HepG2 (cell line): ENCODE data around the gene INTS12. TPM values are rescaled to one million over a fixed set of nuclear protein-coding genes. Genes with fewer than 3 reads are reported as not detected.

Source experiments
- ATAC-seq: fragments of 200-7000 bp; cut with Tn5 transposase; 3 replicates; pipeline ENCODE4 v1.9.1; 2020; ENCODE audit warnings: mild to moderate bottlenecking, moderate library complexity
- BruUV-seq: library from RNA; stranded (reverse); fragments of 400-500 nt; replicated peaks from 2 replicates; lab custom pipeline; 2021; lab: Mats Ljungman, UMichigan
- CTCF ChIA-PET: fragments of 300-600 bp; formaldehyde crosslinking; extraction: SDS; loops from one replicate; lab custom pipeline; 2021; ENCODE audit warnings: low total read pairs, inconsistent platforms, low intra/inter-chr PET ratio; lab: Yijun Ruan, JAX
- POLR2A ChIA-PET: fragments of 350-600 bp; sonication (Branson Sonifier 250); formaldehyde crosslinking; loops from one replicate; lab custom pipeline; 2020; ENCODE audit warnings: antibody characterized with exemption, inconsistent platforms; lab: Yijun Ruan, JAX
- DNase-seq: peaks from one replicate; pipeline ENCODE4 v3.0.0-alpha.2; 2015; ENCODE audit warnings: low spot score
- FAIRE-seq: peaks from 3 replicates; lab custom pipeline; 2011; peaks lifted over from hg19 to GRCh38; lab: Jason Lieb, UNC
- H2AFZ ChIP-seq: one replicate; pipeline ENCODE4 v1.6.1; 2011; ENCODE audit warnings: low read length, inconsistent platforms
- H3K27ac ChIP-seq: fragments of 300-600 bp; 3 replicates; pipeline ENCODE4 v1.8.0; 2011; ENCODE audit warnings: mixed run types, mild to moderate bottlenecking, mixed read lengths, low read length, inconsistent platforms; ENCODE audit not compliant: insufficient read depth; ENCODE audit errors: extremely low read length
- H3K27me3 ChIP-seq, 2 experiments: fragments of 200-600 bp in 1 of 2; 2 replicates in 1 of 2; 3 replicates in 1 of 2; pipeline versions ENCODE4 v1.6.0 to v1.8.0; 2011; ENCODE audit warnings: low read length in 2 of 2, mild to moderate bottlenecking in 2 of 2, moderate library complexity in 2 of 2, inconsistent platforms in 1 of 2; ENCODE audit not compliant: insufficient read depth in 2 of 2, control insufficient read depth in 1 of 2
- H3K36me3 ChIP-seq, 2 experiments: fragments of 200-600 bp in 1 of 2; replicated peaks in 1 of 2; 2 replicates in 1 of 2; 3 replicates in 1 of 2; pipeline versions ENCODE4 v1.5.1 to v1.8.0; 2011; ENCODE audit warnings: low read length in 2 of 2, inconsistent platforms in 1 of 2; ENCODE audit not compliant: insufficient read depth in 2 of 2, control insufficient read depth in 1 of 2
- H3K4me1 ChIP-seq: 2 replicates; pipeline ENCODE4 v1.5.1; 2012; ENCODE audit warnings: low read length, inconsistent platforms; ENCODE audit not compliant: insufficient read depth
- H3K4me2 ChIP-seq: 2 replicates; pipeline ENCODE4 v1.6.0; 2011; ENCODE audit warnings: low read depth, low read length, inconsistent platforms
- H3K4me3 ChIP-seq, 3 experiments: fragments of 200-600 bp in 1 of 3; sonication (generic), shearing (Covaris generic) in 1 of 3; replicated peaks in 1 of 3; 2 replicates each; pipeline ENCODE4 v1.5.1; 2011 to 2016; ENCODE audit warnings: low read length in 3 of 3, inconsistent platforms in 2 of 3, low read depth in 2 of 3, mild to moderate bottlenecking in 2 of 3, control low read depth in 1 of 3, mixed read lengths in 1 of 3; ENCODE audit not compliant: insufficient read depth in 1 of 3
- H3K79me2 ChIP-seq: one replicate; pipeline ENCODE4 v1.6.1; 2011; ENCODE audit warnings: low read length, inconsistent platforms; ENCODE audit not compliant: insufficient read depth
- H3K9ac ChIP-seq: 2 replicates; pipeline ENCODE4 v1.6.0; 2011; ENCODE audit warnings: mild to moderate bottlenecking, low read depth, low read length, inconsistent platforms; ENCODE audit not compliant: insufficient read depth
- H3K9me3 ChIP-seq: 2 replicates; pipeline ENCODE4 v1.5.1; 2012; ENCODE audit warnings: mild to moderate bottlenecking, low read length
- H4K20me1 ChIP-seq: 2 replicates; pipeline ENCODE4 v1.6.0; 2011; ENCODE audit warnings: inconsistent platforms, mild to moderate bottlenecking, low read length, moderate library complexity; ENCODE audit not compliant: insufficient read depth
- AKAP8 ChIP-seq: sonication (generic); formaldehyde crosslinking; IDR thresholded peaks from 2 replicates; pipeline ENCODE4 v1.5.1; 2020; ENCODE audit warnings: mild to moderate bottlenecking, missing genetic modification reagents
- DMAP1 ChIP-seq: IDR thresholded peaks from 2 replicates; pipeline ENCODE4 v1.6.1; 2016
- JARID2 ChIP-seq: sonication (generic); formaldehyde crosslinking; IDR thresholded peaks from 2 replicates; pipeline ENCODE4 v1.8.1; 2023; ENCODE audit warnings: missing genetic modification reagents, inconsistent platforms; ENCODE audit not compliant: insufficient replicate concordance
- NBN ChIP-seq: fragments of 450-650 bp; conservative IDR thresholded peaks from 2 replicates; pipeline ENCODE4 v1.6.1; 2017
- PTBP1 ChIP-seq: fragments of 200-400 bp; formaldehyde crosslinking; IDR thresholded peaks from 2 replicates; pipeline ENCODE4 v1.6.1; 2018; ENCODE audit warnings: low read length, low read depth; ENCODE audit not compliant: poor library complexity, severe bottlenecking
- XBP1 ChIP-seq: sonication (generic); formaldehyde crosslinking; IDR thresholded peaks from 2 replicates; pipeline ENCODE4 v1.5.0; 2020; ENCODE audit warnings: missing genetic modification reagents
- ZNF703 ChIP-seq: sonication (generic); formaldehyde crosslinking; IDR thresholded peaks from 2 replicates; pipeline ENCODE4 v1.5.1; 2020; ENCODE audit warnings: missing genetic modification reagents, mild to moderate bottlenecking, moderate library complexity, borderline replicate concordance
- ZNF709 ChIP-seq: sonication (generic); formaldehyde crosslinking; IDR thresholded peaks from 2 replicates; pipeline ENCODE4 v1.5.0; 2020; ENCODE audit warnings: mild to moderate bottlenecking, missing genetic modification reagents
- ZNF746 ChIP-seq: sonication (generic); formaldehyde crosslinking; IDR thresholded peaks from 2 replicates; pipeline ENCODE4 v1.8.0; 2022; ENCODE audit warnings: mild to moderate bottlenecking, missing genetic modification reagents
- ZNF776 ChIP-seq: sonication (generic); formaldehyde crosslinking; IDR thresholded peaks from 2 replicates; pipeline ENCODE4 v1.4.0; 2020; ENCODE audit warnings: mild to moderate bottlenecking, missing genetic modification reagents
- ZNF800 ChIP-seq: sonication (generic); formaldehyde crosslinking; IDR thresholded peaks from 2 replicates; pipeline ENCODE4 v1.4.0; 2020; ENCODE audit warnings: missing genetic modification reagents
- ZNF839 ChIP-seq: sonication (generic); formaldehyde crosslinking; IDR thresholded peaks from 2 replicates; pipeline ENCODE4 v1.4.0; 2020; ENCODE audit warnings: missing genetic modification reagents, mild to moderate bottlenecking, borderline replicate concordance
- WGBS: methylation state at CpG from one replicate; pipeline ENCODE4 v1.1.6; 2017; ENCODE audit warnings: low lambda C conversion rate; 5-methylcytosine and 5-hydroxymethylcytosine counted together
- in situ Hi-C: cut with HindIII; loops from 2 replicates; pipeline ENCODE4 v1.10.0; 2017; ENCODE audit warnings: low pct_unique_long_range_greater_than_20kb; ENCODE audit not compliant: extremely low pct_ligation_motif_present
- intact Hi-C: fragments of 100-400 bp; cut with micrococcal nuclease; formaldehyde crosslinking; loops from one replicate; pipeline ENCODE4 v1.10.0; 2022; ENCODE audit not compliant: unreplicated experiment
- polyA plus RNA-seq, 8 experiments: library from polyadenylated mRNA; depleted of rRNA in 3 of 8; stranded (reverse) in 7 of 8; unstranded in 1 of 8; fragments of >200 nt; fragmentation: Illumina TruSeq in 4 of 8; extraction: Trizol in 4 of 8; gene quantifications; 2 replicates each; pipeline versions ENCODE4 v1.2.1 to v1.2.3, GENCODE V29; 2011 to 2016; ENCODE audit warnings: low read depth in 4 of 8, missing spikeins in 1 of 8, mixed read lengths in 1 of 8; ENCODE audit not compliant: insufficient read depth in 1 of 8
- total RNA-seq, 5 experiments: library from RNA; depleted of rRNA; stranded (reverse); fragments of >200 nt; fragmentation: Illumina TruSeq; extraction: Trizol; gene quantifications; 2 replicates each; pipeline ENCODE4 v1.2.3, GENCODE V29; 2016; ENCODE audit warnings: low read depth in 1 of 5
- TF ChIP-seq, protein P1 (sequence below): sonication (generic); formaldehyde crosslinking; IDR thresholded peaks from 2 replicates; pipeline ENCODE4 v1.9.0; 2022; ENCODE audit warnings: missing genetic modification reagents, mild to moderate bottlenecking, borderline replicate concordance
- TF ChIP-seq, protein P2 (sequence below): sonication (generic); formaldehyde crosslinking; IDR thresholded peaks from 2 replicates; pipeline ENCODE4 v1.9.0; 2021; ENCODE audit warnings: missing genetic modification reagents, borderline replicate concordance

INTS12 gene
- total and polyA plus RNA-seq, 2 of the 13 experiments (the other 11 are each of a cell fraction or from before 2014, with no cell fraction given): 20.2 to 21.1 TPM

DNA sequence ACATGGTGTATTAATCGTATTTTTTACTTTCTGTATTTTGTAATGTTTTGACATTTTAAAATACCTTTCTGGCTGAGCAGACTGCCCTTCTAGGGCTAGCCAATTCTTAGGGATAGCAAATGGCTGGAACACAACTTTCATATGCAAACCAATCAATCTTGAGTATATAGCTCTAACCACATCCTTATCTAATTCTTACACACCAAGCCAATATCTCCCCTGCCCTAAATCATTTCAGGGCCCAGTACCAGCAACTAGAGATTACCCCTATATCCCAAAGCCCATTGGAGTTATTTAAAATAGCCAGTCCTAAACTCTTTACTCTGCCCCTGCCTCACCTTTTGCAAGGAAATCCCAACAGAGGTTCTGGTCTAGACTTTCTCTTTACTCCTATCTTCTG, 58.3 kb downstream of the INTS12 start:
- WGBS: 0% methylated on average over 1 of the region's 1 CpG
- ATAC-seq (no peak), FAIRE-seq (no peak), DNase-seq (no peak)
- no TSS peak for BruUV-seq
- no peak overlapping the region for H3K4me2 ChIP-seq
- CTCF ChIA-PET: no interaction called here
- H3K27ac ChIP-seq: no peak overlapping the region
- H4K20me1 ChIP-seq: no peaks in the 10 kb centered on the region
- POLR2A ChIA-PET: no interaction called here
- in situ Hi-C loops: no loop called here
- no peaks in the 10 kb centered on the region for H3K9me3 ChIP-seq
- no peaks in the 10 kb centered on the region for H3K36me3 ChIP-seq
- no peaks in the 10 kb centered on the region for H3K79me2 ChIP-seq
- no peaks in the 10 kb centered on the region for H3K4me1 ChIP-seq
- H3K4me3 ChIP-seq: no peak overlapping the region
- intact Hi-C loops: no loop called here
- H3K27me3 ChIP-seq: no peaks in the 10 kb centered on the region
- no peak overlapping the region for H2AFZ ChIP-seq
- no peak overlapping the region for H3K9ac ChIP-seq
- TF ChIP-seq XBP1 (CRISPR knock-in tag): no peak
- TF ChIP-seq AKAP8 (CRISPR knock-in tag): no peak
- no peak for TF ChIP-seq ZNF800 (CRISPR knock-in tag)
- TF ChIP-seq JARID2 (CRISPR knock-in tag): no peak
- TF ChIP-seq ZNF746 (CRISPR knock-in tag): no peak
- no peak for TF ChIP-seq ZNF703 (CRISPR knock-in tag)
- TF ChIP-seq PTBP1: no peak
- TF ChIP-seq, protein P1, sequence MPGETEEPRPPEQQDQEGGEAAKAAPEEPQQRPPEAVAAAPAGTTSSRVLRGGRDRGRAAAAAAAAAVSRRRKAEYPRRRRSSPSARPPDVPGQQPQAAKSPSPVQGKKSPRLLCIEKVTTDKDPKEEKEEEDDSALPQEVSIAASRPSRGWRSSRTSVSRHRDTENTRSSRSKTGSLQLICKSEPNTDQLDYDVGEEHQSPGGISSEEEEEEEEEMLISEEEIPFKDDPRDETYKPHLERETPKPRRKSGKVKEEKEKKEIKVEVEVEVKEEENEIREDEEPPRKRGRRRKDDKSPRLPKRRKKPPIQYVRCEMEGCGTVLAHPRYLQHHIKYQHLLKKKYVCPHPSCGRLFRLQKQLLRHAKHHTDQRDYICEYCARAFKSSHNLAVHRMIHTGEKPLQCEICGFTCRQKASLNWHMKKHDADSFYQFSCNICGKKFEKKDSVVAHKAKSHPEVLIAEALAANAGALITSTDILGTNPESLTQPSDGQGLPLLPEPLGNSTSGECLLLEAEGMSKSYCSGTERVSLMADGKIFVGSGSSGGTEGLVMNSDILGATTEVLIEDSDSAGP (CRISPR knock-in tag): no peak
- TF ChIP-seq, protein P2, sequence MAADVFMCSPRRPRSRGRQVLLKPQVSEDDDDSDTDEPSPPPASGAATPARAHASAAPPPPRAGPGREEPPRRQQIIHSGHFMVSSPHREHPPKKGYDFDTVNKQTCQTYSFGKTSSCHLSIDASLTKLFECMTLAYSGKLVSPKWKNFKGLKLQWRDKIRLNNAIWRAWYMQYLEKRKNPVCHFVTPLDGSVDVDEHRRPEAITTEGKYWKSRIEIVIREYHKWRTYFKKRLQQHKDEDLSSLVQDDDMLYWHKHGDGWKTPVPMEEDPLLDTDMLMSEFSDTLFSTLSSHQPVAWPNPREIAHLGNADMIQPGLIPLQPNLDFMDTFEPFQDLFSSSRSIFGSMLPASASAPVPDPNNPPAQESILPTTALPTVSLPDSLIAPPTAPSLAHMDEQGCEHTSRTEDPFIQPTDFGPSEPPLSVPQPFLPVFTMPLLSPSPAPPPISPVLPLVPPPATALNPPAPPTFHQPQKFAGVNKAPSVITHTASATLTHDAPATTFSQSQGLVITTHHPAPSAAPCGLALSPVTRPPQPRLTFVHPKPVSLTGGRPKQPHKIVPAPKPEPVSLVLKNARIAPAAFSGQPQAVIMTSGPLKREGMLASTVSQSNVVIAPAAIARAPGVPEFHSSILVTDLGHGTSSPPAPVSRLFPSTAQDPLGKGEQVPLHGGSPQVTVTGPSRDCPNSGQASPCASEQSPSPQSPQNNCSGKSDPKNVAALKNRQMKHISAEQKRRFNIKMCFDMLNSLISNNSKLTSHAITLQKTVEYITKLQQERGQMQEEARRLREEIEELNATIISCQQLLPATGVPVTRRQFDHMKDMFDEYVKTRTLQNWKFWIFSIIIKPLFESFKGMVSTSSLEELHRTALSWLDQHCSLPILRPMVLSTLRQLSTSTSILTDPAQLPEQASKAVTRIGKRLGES (CRISPR knock-in tag): no peak
- TF ChIP-seq ZNF776: no peak
- no peak for TF ChIP-seq NBN
- TF ChIP-seq ZNF709 (CRISPR knock-in tag): no peak
- TF ChIP-seq ZNF839 (CRISPR knock-in tag): no peak
- TF ChIP-seq DMAP1 (CRISPR knock-in tag): no peak
